NB4 (cell line): ENCODE data around the gene C20orf144.

Source experiments
- MYC ChIP-seq: IDR thresholded peaks from 2 replicates; pipeline ENCODE4 v1.6.1; 2011; ENCODE audit warnings: low read depth, low read length
- POLR2A ChIP-seq: IDR thresholded peaks from 2 replicates; pipeline ENCODE4 v1.6.1; 2011; ENCODE audit warnings: mild to moderate bottlenecking; ENCODE audit not compliant: insufficient read length; ENCODE audit errors: extremely low read depth
- TF ChIP-seq, protein P1 (sequence below): IDR thresholded peaks from one replicate; pipeline ENCODE4 v1.5.1; 2012; ENCODE audit warnings: low read depth, low read length
- TF ChIP-seq, protein P2 (sequence below): IDR thresholded peaks from 2 replicates; pipeline ENCODE4 v1.6.1; 2011; ENCODE audit warnings: low read depth, low read length

DNA sequence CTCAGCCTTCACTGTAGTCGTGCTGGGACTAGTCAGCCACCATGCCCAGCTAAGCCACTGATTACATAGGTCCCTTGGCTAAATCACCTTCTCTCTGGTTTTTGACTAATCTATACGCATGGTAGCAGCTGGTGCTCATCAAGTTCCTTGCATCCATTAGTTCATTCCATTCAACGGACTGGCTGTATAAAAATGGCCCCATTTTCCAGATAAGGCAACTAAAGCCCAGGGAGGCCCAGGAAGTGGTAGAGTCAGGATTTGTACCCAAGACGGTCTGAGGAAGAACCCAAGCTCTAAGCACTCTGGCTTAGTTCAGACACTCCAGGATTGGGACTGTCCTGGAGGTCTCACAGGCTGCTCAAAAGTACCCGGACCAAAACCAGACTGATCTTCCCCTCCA is 19.2 kb downstream of the C20orf144 start:
- TF ChIP-seq, protein P1, sequence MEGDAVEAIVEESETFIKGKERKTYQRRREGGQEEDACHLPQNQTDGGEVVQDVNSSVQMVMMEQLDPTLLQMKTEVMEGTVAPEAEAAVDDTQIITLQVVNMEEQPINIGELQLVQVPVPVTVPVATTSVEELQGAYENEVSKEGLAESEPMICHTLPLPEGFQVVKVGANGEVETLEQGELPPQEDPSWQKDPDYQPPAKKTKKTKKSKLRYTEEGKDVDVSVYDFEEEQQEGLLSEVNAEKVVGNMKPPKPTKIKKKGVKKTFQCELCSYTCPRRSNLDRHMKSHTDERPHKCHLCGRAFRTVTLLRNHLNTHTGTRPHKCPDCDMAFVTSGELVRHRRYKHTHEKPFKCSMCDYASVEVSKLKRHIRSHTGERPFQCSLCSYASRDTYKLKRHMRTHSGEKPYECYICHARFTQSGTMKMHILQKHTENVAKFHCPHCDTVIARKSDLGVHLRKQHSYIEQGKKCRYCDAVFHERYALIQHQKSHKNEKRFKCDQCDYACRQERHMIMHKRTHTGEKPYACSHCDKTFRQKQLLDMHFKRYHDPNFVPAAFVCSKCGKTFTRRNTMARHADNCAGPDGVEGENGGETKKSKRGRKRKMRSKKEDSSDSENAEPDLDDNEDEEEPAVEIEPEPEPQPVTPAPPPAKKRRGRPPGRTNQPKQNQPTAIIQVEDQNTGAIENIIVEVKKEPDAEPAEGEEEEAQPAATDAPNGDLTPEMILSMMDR, result no peak
- TF ChIP-seq POLR2A (no peak), MYC (no peak)
- TF ChIP-seq, protein P2, sequence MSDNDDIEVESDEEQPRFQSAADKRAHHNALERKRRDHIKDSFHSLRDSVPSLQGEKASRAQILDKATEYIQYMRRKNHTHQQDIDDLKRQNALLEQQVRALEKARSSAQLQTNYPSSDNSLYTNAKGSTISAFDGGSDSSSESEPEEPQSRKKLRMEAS, result no peak
